AG20443 (cell line): ENCODE results near the gene RAMACL.
A peak's percentile ranks its signal among the peaks of the same experiment; 100 is the strongest.

Experiments used
- DNase-seq: peaks from one replicate; pipeline ENCODE4 v3.0.0; 2012; ENCODE audit warnings: low spot score, mixed read lengths

RAMACL gene

GRCh38 chr6:166617359-166617758 lies 30.9 kb upstream of the RAMACL start:
- DNase-seq, result no peak

GRCh38 chr6:166616261-166617238 lies 30.1 kb upstream of the RAMACL start:
- no peak for DNase-seq

DNA sequence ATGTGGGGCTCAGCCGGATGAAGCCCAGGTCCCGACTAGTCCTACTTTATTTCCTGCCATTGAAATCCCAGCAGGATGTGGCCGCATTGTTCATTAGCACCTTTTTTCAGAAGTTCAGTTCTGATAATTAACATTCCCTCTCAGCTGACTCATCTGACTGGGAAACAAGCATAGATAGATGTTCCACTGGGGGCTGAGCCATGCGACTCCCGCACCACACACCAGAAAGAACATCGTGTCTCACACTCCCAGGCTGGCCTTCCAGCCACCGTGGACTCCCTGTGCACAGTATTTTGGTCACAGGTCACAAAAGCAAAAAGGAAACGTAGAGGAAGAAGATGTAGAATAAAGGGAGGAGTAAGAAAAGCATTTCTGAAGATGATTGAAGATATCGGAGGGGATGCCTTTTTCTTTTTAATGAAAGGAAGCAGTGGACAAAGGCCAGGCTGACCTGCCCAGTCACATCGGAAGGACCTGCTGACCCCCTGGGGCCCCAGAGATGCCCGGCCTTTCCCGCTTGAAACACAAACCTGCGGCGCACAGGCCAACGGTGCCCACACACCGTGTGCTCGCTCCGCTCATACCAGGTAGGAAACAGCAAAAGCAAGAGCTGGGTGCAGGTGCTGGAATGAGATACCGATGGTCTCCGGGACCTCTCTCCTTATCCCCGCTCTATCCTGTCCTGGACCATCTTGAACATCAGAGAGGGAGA lies 28.7 kb upstream of the RAMACL start:
- DNase-seq, result peak; percentile 42

GRCh38 chr6:166614589-166614988 lies 28.1 kb upstream of the RAMACL start:
- DNase-seq, result no peak

DNA sequence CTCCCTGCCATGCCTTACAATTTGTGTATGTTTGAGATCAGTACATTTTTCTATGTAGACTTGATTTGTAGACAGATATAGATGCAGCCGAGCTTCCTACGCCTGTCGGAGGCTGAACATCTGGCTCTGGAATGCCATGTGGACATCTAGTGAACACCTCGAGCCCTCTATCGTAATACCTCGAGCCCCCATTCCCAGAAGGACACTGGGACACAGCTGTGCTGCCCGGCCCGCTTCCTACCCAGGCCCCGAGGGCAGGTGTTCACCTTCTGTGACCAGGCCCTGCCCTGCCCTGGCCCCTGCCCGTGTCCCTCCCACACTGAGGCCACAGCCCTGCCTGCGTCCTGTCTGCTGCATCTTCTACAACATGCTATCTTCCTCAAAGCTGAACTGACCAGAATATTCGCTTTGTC lies 27.7 kb upstream of the RAMACL start:
- DNase-seq, result no peak

DNA sequence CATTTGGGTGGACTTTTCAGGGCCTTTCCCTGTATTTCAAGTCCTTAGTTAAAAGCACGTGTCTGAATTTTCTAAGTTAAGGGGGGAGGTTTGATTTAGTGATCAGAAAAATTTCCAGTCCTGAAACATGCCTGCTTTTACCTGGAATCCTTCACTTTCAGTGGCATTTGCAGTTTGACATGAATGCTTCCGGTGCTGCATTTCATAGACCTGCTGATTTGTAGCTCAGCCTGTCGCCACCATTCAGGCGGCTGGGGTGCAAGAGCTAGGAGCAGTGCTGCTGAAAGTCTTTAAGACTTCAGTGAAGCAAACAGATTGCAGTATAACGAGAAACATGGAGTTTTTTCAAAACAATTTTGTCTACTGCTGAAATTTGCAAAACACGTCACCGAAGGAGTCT lies 26.5 kb upstream of the RAMACL start:
- DNase-seq, result no peak

DNA sequence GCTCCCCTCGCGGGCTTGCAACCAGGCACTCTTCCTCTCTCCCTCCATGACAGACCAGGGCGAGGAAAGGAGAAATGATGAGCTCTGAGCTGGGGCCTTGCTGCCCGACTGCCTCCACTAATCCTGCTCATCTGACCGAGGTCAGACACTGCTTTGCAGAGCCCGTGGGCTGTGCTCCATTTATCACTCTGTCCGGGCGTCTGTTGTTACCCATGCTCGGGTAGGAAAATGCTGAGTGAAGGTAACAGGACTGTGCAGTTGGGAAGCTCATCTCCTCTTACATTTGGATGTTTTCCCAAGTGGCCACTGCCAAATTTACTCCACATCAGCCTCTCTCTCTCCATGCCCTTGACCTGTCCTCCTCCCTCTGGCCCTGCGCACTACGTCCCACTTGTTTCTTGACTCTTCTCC lies 26.0 kb upstream of the RAMACL start:
- DNase-seq, result no peak

DNA sequence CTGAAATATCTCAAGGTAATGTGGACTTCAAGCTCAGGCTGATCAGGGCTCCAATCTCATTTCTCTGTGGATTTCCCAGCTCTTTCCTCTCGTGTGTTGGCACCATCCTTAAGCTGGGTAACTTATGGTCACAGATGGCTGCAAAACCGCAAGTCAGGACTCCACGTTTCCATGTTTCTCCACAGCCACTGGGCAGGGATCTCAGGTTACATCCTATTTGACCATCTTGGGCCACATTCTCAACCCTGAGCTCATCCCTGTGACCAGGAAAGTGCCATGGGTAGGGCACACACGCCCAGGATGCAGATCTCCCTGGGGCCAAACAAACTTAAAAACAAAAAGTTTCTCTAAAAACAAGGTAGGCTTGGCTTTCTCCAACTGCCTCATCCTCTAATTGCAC lies 25.2 kb upstream of the RAMACL start:
- DNase-seq, result no peak

GRCh38 chr6:166610069-166610468 lies 23.6 kb upstream of the RAMACL start:
- DNase-seq, result no peak

DNA sequence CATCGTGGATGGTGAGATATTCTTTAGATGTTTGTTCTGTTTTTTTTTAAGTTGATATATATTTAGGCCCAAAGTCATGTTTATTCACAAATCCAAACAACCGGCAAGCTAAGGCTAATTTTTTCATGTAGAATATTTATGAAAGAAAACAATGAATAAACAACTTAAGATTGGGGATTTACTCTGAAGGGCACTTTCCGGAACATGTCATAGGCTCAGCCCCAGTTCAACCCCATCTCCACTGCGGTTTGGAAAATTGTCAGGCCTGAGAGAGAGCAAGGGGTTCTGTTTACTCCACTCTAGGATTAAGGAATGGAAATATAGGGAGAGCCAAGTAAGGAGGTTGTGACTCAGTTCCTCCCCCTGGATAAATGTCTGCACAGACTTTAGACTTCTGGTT lies 22.3 kb upstream of the RAMACL start:
- DNase-seq, result no peak

- no peak for DNase-seq
Observed at GRCh38 chr6:166605752-166606151, 19.3 kb upstream of the RAMACL start.

GRCh38 chr6:166604911-166605310 lies 18.4 kb upstream of the RAMACL start:
- no peak for DNase-seq

DNA sequence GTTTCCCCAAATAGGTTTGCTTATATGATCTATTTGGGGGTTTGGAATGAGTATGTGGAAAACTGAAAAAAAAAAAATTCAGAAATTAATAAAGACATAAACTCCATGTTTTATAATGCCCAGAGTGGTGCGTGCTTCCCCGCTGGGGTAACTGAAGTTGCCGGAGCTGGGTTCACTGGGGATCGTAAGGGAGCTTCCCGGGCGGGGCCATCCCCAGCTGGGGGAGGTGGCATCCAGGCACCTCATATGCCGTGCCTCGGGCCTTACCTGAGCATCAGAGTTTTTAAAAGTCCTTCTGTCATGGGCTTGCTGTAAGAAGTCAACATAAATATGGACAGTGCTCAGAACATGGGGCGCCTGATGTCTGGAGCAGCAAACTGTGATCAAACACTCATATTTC lies 17.9 kb upstream of the RAMACL start:
- no peak for DNase-seq

DNA sequence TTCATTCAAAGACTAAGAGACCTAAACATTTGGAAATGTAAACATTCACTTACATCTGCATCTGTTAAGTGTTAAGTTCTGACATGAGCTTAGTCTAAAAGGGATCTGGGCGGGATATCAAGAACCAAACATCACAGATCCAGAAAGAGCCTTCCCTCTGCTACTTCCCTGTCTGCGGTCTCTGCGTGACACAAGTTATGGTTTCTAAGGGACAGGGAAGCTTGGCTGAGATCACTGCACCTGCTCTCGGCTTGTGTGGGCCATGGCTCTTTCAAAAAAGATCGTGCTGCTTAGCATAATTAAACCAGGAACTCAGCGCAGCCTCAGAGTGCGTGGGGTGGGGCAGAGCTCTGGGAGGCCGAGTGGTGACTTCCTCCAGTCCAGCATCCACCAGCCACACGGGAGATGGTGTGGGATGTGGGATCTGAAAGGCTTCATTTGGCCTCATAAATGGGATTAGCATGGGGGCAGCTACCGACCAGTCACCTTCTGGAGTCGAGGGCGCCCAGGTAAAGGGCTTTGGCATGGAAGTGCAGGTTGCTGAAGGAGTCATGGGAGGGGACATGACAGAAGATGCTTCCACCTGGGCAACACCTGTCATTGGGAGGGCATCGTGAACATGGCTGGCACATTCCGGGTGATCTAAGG lies 16.7 kb upstream of the RAMACL start:
- DNase-seq, result no peak

GRCh38 chr6:166601956-166602355 lies 15.5 kb upstream of the RAMACL start:
- no peak for DNase-seq

GRCh38 chr6:166600931-166601330 lies 14.5 kb upstream of the RAMACL start:
- no peak for DNase-seq

DNA sequence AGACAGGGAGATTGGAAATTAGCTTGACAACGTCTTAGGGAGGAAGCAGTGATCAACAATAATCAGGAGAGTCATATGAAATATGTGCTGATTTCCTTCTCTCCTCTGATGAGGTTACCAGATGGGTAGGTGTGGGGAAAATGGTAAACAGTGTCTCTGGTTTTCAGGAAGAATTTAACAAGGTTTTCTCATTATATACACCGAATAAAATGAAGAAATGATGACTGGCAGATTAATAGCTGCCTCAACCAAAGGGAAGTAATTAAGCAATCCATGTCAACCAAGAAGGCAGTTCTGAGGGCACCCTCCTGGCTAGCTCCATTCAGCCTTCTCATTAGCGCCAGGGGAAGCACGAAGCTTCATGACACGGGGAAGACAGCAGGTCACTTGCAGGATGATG lies 12.7 kb upstream of the RAMACL start:
- no peak for DNase-seq

GRCh38 chr6:166598441-166599138 lies 12.1 kb upstream of the RAMACL start:
- peak; percentile 88 for DNase-seq

DNA sequence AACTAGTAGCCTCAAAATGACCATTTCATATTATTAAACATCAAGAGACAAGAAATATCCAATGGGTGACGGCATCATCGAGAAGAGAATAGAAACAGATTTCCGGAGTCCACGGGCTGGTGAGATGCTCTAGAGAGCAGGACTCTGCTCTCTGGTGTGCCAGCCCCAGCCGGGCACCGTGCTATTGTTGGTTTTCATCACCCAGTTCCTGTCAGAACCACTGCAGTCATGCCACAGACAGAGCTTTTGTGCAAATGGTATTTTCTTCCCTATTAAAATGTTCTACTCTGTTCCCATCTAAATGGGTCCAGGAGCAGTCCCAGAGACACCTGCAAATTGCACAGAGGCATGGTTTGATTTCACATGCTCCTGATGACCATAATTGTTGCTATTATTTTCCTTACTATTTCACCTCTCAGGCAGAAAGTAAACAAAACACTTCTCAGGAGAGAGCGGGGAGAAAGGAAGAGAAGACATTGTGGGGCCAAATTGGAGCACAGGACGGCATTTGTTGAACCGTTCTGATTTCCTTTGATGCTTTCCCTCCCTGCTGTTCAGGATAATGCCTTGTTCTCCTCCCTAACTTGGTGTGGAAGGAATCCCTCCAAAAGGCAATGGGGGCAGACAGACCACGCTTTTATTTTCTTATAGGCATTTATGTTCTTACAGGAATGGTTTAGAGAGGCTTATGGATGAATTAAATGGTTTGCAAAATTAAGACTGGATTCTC lies 11.4 kb upstream of the RAMACL start:
- no peak for DNase-seq

- DNase-seq, result no peak
Observed at GRCh38 chr6:166596776-166597507, 10.5 kb upstream of the RAMACL start.

- no peak for DNase-seq
Observed at GRCh38 chr6:166595949-166596348, 9.5 kb upstream of the RAMACL start.
